Activated CD4-positive, alpha-beta memory T cell treated with anti-CD3 and anti-CD28 coated beads, Interleukin-2, amount 10 ng/mL, durations not matched to agents 7 days and 5 days (primary cell): Measurements from ENCODE around the gene MIGA2. TPM values are rescaled to one million over a fixed set of nuclear protein-coding genes. Genes with fewer than 3 reads are reported as not detected.

Experiments
- CTCF ChIA-PET: fragments of 350-600 bp; sonication (Branson Sonifier 250); formaldehyde crosslinking; loops from one replicate; lab custom pipeline; 2021; ENCODE audit warnings: antibody characterized with exemption, inconsistent platforms; lab: Charles Lee
- POLR2A ChIA-PET: fragments of 350-600 bp; sonication (Branson Sonifier 250); formaldehyde crosslinking; loops from one replicate; lab custom pipeline; 2021; ENCODE audit warnings: antibody characterized with exemption; lab: Charles Lee
- DNase-seq: peaks from one replicate; pipeline ENCODE4 v3.0.0-alpha.2; 2020
- H3K27ac Mint-ChIP-seq: one replicate; pipeline ENCODE4 v1.8.0; 2021; ENCODE audit warnings: mild to moderate bottlenecking, mixed read lengths
- H3K27me3 Mint-ChIP-seq: one replicate; pipeline ENCODE4 v1.8.0; 2021; ENCODE audit warnings: mixed read lengths
- H3K36me3 Mint-ChIP-seq: one replicate; pipeline ENCODE4 v1.8.0; 2021; ENCODE audit warnings: low read depth, mixed read lengths
- H3K4me1 Mint-ChIP-seq: one replicate; pipeline ENCODE4 v1.8.0; 2021; ENCODE audit warnings: mixed read lengths
- H3K4me3 Mint-ChIP-seq: one replicate; pipeline ENCODE4 v1.8.0; 2021; ENCODE audit warnings: mild to moderate bottlenecking, mixed read lengths
- H3K9me3 Mint-ChIP-seq: one replicate; pipeline ENCODE4 v1.8.0; 2021; ENCODE audit warnings: mixed read lengths
- total RNA-seq, 2 experiments: library from RNA; stranded (reverse); gene quantifications; one replicate each; pipeline ENCODE4 v1.2.3, GENCODE V29; 2021

The MIGA2 gene
- total RNA-seq, 2 experiments from 2014 or later, result 36.5 to 40.9 TPM

DNA sequence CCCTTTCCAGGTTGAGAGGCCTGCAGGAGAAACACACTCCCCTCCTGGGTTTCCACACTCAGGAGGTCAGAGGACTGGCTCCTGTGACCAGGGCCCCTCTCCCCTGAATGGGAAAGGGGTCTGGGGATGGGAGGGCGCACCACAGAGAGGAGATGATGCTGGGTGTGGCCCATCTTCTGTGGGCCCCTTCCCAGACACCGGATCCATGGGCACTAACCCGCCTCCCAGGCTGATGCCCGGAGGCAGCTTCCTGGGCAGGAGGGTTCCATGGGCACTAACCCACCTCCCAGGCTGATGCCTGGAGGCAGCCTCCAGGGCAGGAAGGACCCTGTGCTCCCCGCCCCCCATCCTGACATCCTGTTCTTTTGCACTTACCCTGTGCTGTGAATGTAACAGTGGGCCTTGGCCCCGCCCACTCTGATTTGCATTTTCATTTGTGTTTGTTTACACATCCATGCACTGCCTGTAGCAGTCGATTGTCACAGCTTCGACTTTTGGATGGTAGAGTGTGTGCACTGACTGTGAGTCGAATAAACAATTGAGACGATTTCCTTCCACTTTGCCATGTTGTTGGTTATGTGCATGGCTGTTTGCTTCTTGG lies 35.2 kb downstream of the MIGA2 start:
- Mint-ChIP-seq H3K9me3 (no peaks in the 10 kb centered on the region), H3K4me1 (peaks cover 39% of the 10 kb centered on the region), H3K36me3 (peaks cover 8% of the 10 kb centered on the region), H3K4me3 (no peak overlapping the region), H3K27ac (peak overlapping the region; percentile 52), H3K27me3 (no peaks in the 10 kb centered on the region)
- peak; percentile 54 for DNase-seq
- ChIA-PET CTCF (interaction anchor here (0.5 kb wide), 1 partner anchor 100 kb away, joined by 3 read pairs; no protein-coding TSS in a partner anchor), POLR2A (interaction anchor here (0.9 to 4.6 kb wide), 2 partner anchors 10 to 34 kb away, joined by 3 to 25 read pairs; partner anchors contain the start of gene DOLPP1)

DNA sequence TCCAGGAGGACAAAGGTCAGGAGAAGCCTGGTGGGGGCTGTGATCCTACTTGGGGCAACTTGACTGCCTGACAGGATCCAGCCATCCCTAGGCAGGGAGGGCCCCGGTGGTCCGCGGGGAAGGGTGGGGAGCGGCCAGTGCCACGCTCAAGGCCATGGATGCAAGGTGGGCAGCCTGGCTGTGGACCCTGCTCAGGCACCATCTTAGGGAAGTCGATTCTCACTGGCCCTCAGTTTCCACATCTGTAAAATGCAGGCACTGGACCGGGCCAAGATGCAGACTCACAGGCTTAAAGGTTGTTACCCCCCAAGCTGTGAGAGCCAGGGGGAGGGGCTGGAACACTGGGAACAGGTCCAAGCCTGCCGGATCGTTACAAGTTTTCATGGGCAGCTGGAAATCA lies 35.7 kb downstream of the MIGA2 start:
- CTCF ChIA-PET, result interaction anchor here (0.5 kb wide), 1 partner anchor 100 kb away, joined by 3 read pairs; no protein-coding TSS in a partner anchor
- Mint-ChIP-seq H3K27me3 (no peaks in the 10 kb centered on the region), H3K9me3 (no peaks in the 10 kb centered on the region), H3K36me3 (peaks cover 8% of the 10 kb centered on the region), H3K4me1 (peaks cover 39% of the 10 kb centered on the region), H3K27ac (peak overlapping the region; percentile 52), H3K4me3 (no peak overlapping the region)
- DNase-seq, result no peak
- POLR2A ChIA-PET, result interaction anchor here (0.9 to 4.6 kb wide), 2 partner anchors 9 to 35 kb away, joined by 3 to 25 read pairs; partner anchors contain the start of gene DOLPP1

DNA sequence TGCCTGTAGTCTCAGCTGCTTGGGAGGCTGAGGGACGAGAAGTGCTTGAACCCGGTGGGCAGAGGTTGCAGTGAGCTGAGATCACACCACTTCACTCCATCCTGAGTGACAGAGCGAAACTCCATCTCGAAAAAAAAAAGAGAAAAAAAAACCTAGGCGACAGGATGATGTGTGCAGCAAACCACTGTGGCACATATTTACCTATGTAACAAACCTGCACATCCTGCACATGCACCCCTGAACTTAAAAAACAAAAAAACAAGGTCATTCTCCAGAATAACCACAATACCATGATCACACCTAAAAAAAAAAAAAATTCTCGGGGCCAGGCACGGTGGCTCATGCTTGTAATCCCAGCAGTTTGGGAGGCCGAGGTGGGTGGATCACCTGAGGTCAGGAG lies 37.0 kb downstream of the MIGA2 start:
- no peaks in the 10 kb centered on the region for H3K27me3 Mint-ChIP-seq
- ChIA-PET POLR2A (no interaction called here), CTCF (interaction anchor here (1.5 kb wide), 1 partner anchor 58 kb away, joined by 4 read pairs; no protein-coding TSS in a partner anchor)
- H3K36me3 Mint-ChIP-seq, result peaks cover 7% of the 10 kb centered on the region
- peaks cover 37% of the 10 kb centered on the region for H3K4me1 Mint-ChIP-seq
- peak overlapping the region; percentile 74 for H3K27ac Mint-ChIP-seq
- H3K9me3 Mint-ChIP-seq, result no peaks in the 10 kb centered on the region
- H3K4me3 Mint-ChIP-seq, result no peak overlapping the region
- DNase-seq, result no peak

GRCh38 chr9:129074106-129074505 lies 37.7 kb downstream of the MIGA2 start:
- H3K27me3 Mint-ChIP-seq, result no peaks in the 10 kb centered on the region
- DNase-seq, result no peak
- no peak overlapping the region for H3K4me3 Mint-ChIP-seq
- peaks cover 31% of the 10 kb centered on the region for H3K4me1 Mint-ChIP-seq
- no peaks in the 10 kb centered on the region for H3K9me3 Mint-ChIP-seq
- peaks cover 2% of the 10 kb centered on the region for H3K36me3 Mint-ChIP-seq
- CTCF ChIA-PET, result interaction anchor here (1.5 kb wide), 1 partner anchor 58 kb away, joined by 4 read pairs; no protein-coding TSS in a partner anchor
- POLR2A ChIA-PET, result no interaction called here
- H3K27ac Mint-ChIP-seq, result no peak overlapping the region

DNA sequence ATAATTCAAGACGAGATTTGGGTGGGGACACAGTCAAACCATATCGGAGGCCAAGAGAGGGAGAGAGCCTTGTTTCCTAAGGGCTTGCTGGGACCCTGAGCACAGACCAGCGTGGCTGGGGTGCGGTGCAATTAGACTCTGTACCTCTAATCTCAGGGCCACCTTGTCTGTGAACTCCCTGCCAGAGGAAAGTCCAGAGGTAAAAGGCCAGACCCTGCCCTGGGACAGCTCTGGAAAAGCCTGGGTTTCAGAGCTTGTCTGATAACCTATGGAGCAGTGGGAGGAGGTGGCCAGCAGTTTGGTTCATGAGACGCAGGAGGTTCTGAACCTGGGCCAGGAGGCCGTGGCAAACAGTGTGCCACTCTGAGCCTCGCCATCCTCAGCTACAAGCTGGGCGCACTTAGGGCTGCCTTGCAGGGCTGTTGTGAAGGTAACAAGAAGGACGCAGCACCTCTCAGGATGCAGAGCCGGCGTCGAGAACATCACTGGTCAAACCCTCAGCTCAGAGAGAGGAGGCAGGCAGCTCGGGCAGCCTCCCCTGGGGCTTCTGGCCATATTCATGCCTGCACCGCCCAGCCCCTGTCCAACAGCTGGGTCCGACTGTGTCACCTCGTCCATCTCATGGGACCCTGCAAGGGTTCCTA lies 39.7 kb downstream of the MIGA2 start:
- H3K36me3 Mint-ChIP-seq, result peaks cover 2% of the 10 kb centered on the region
- H3K27ac Mint-ChIP-seq, result no peak overlapping the region
- H3K27me3 Mint-ChIP-seq, result no peaks in the 10 kb centered on the region
- DNase-seq, result no peak
- POLR2A ChIA-PET, result interaction anchor here (0.6 kb wide), 1 partner anchor 180 kb away, joined by 3 read pairs; no protein-coding TSS in a partner anchor
- peaks cover 35% of the 10 kb centered on the region for H3K4me1 Mint-ChIP-seq
- CTCF ChIA-PET, result no interaction called here
- no peaks in the 10 kb centered on the region for H3K9me3 Mint-ChIP-seq
- no peak overlapping the region for H3K4me3 Mint-ChIP-seq

DNA sequence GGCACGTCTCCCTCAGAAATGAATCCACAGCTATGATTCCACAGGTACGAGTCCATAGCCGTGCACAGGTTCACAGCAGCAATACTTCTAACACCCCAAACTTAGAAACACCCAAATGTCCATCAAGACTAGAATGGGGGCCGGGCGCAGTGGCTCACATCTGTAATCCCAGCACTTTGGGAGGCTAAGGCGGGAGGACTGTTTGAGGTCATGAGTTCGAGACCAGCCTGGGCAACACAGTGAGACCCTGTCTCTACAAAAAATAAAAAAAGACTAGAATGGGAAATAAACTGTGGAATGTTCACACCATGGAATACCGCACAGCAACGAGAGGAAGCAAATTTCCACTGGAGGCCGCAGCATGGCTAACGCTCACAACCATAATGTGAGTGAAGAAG lies 40.2 kb downstream of the MIGA2 start:
- Mint-ChIP-seq H3K36me3 (peaks cover 2% of the 10 kb centered on the region), H3K9me3 (no peaks in the 10 kb centered on the region), H3K27ac (no peak overlapping the region), H3K4me3 (no peak overlapping the region), H3K27me3 (no peaks in the 10 kb centered on the region), H3K4me1 (peaks cover 34% of the 10 kb centered on the region)
- ChIA-PET POLR2A (interaction anchor here (0.6 kb wide), 1 partner anchor 181 kb away, joined by 3 read pairs; no protein-coding TSS in a partner anchor), CTCF (no interaction called here)
- no peak for DNase-seq

- H3K27me3 Mint-ChIP-seq, result no peaks in the 10 kb centered on the region
- DNase-seq, result no peak
- ChIA-PET POLR2A (interaction anchor here (0.8 to 1.1 kb wide), 2 partner anchors 10 to 34 kb away, joined by 3 to 4 read pairs; partner anchors contain the start of gene PTPA), CTCF (no interaction called here)
- no peaks in the 10 kb centered on the region for H3K36me3 Mint-ChIP-seq
- no peak overlapping the region for H3K4me3 Mint-ChIP-seq
- H3K27ac Mint-ChIP-seq, result no peak overlapping the region
- no peaks in the 10 kb centered on the region for H3K9me3 Mint-ChIP-seq
- H3K4me1 Mint-ChIP-seq, result peaks cover 36% of the 10 kb centered on the region
Measured at GRCh38 chr9:129077236-129077635, 40.8 kb downstream of the MIGA2 start.

DNA sequence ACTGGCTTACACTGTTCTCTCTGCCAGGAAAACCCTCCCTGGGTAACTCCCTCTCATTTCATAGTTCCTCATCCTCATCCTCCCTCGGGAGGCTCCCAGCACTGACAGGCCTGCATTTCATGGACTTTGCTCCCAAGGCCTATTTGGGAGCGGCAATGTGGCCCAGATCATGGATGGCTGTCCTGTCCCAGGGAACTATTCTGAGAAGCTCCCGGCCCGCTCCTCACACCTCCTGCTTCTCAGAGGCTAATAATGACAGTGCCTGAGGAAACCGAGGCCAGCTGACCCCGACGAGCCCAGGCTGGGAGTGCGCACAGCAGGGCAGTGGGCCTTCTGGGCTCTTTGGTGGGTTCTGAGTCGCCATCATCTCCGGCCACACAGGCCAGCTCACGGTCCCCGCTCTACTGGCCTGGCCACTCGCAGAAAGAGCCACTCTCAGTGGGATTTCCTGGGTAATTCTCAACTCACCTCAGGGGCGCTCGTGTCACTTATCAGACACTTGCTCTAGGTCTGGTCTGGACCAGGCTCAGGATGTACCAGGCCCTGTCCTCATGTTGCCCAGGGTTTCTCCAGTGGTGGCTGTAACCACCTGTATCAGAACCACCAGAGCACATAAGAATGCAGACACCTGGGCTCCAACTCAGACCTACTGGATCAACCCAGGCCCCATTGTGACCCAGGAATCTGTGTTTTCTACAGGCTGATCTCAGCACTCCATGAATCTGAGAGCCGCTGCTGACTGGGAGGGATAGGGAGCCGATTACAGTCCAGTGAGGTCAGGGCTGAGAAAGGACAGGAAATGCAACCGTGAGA lies 42.5 kb downstream of the MIGA2 start:
- peak overlapping the region; percentile 39 for H3K4me3 Mint-ChIP-seq
- DNase-seq, result no peak
- ChIA-PET POLR2A (no interaction called here), CTCF (no interaction called here)
- no peak overlapping the region for H3K27ac Mint-ChIP-seq
- H3K27me3 Mint-ChIP-seq, result no peaks in the 10 kb centered on the region
- no peaks in the 10 kb centered on the region for H3K36me3 Mint-ChIP-seq
- H3K4me1 Mint-ChIP-seq, result peaks cover 35% of the 10 kb centered on the region
- H3K9me3 Mint-ChIP-seq, result no peaks in the 10 kb centered on the region

- Mint-ChIP-seq H3K27me3 (no peaks in the 10 kb centered on the region), H3K4me1 (peaks cover 28% of the 10 kb centered on the region), H3K4me3 (peak overlapping the region; percentile 87), H3K27ac (no peak overlapping the region), H3K9me3 (no peaks in the 10 kb centered on the region), H3K36me3 (no peaks in the 10 kb centered on the region)
- POLR2A ChIA-PET, result interaction anchor here (1.2 to 3.1 kb wide), 5 partner anchors 10 to 395 kb away, joined by 3 to 25 read pairs (median 5); partner anchors contain the start of gene PTPA
- CTCF ChIA-PET, result interaction anchor here (1.0 to 2.6 kb wide), 4 partner anchors 23 to 60 kb away, joined by 3 to 11 read pairs (median 6); partner anchors contain the start of gene MIGA2
- DNase-seq, result no peak
Measured at GRCh38 chr9:129079829-129080228, 43.4 kb downstream of the MIGA2 start.

- H3K9me3 Mint-ChIP-seq, result no peaks in the 10 kb centered on the region
- peaks cover 28% of the 10 kb centered on the region for H3K4me1 Mint-ChIP-seq
- H3K27ac Mint-ChIP-seq, result peak overlapping the region; percentile 76
- H3K4me3 Mint-ChIP-seq, result peak overlapping the region; percentile 87
- H3K36me3 Mint-ChIP-seq, result peaks cover 2% of the 10 kb centered on the region
- CTCF ChIA-PET, result interaction anchor here (0.6 to 2.6 kb wide), 9 partner anchors 23 to 552 kb away, joined by 3 to 11 read pairs (median 3); partner anchors contain the start of genes ENDOG and MIGA2
- no peaks in the 10 kb centered on the region for H3K27me3 Mint-ChIP-seq
- POLR2A ChIA-PET, result interaction anchor here (1.2 to 3.1 kb wide), 6 partner anchors 10 to 395 kb away, joined by 3 to 25 read pairs (median 5); partner anchors contain the start of gene PTPA
- no peak for DNase-seq
Measured at GRCh38 chr9:129080298-129080600, 43.8 kb downstream of the MIGA2 start.

DNA sequence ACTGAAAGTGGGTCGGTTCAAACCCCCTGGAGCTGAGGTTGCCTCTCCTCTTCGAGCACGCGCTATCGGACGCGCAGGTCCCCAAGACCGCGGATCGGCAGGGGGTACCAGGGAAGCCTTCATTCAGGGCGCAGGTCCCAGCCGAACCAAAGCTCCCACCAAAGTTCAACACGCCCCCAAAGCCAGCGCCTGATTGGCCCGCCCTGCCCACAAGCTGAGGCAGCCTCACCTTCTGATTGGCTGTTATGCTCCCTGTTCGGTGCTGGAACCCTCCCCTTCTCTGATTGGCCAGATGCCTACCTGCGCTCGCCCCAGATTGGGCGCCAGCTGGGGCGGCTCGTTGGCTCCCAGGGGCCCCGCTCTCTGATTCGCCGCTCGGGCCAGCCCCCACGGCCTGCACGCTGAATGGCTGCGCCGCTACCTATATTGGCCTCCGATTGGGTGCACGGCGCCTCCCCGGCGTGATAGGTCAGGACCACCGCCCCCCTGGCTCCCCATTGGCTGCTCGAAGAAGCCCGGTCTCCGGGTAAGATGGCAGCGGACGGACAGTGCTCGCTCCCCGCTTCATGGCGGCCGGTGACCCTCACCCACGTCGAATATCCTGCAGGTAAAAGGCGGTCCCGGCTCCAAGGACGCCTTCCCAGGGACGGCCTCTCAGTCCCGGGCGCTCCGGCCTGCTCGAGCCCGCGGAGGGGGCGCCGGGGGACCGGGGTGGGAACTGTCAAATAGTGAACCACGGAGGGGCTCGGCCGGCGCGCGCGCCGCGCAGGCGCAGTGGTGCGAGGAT lies 44.4 kb downstream of the MIGA2 start, which contains the start of gene DOLPP1:
DOLPP1 (plus strand) TSS at position 511 of the 787 bp plus-strand sequence; CDS start at position 532, 21 bp downstream.
- DNase-seq, result peak; percentile 99
- Mint-ChIP-seq H3K4me3 (peak within 1 kb of the TSS; percentile 87), H3K27me3 (no peaks in the 10 kb centered on the region), H3K36me3 (peaks cover 3% of the 10 kb centered on the region), H3K9me3 (no peaks in the 10 kb centered on the region), H3K4me1 (peaks cover 28% of the 10 kb centered on the region), H3K27ac (peak within 1 kb of the TSS; percentile 76)
- ChIA-PET CTCF (interaction anchor here (0.6 to 2.6 kb wide), 13 partner anchors 11 to 938 kb away, joined by 3 to 11 read pairs (median 3); partner anchors contain the start of genes ENDOG and MIGA2), POLR2A (interaction anchor here (0.6 to 3.1 kb wide), 14 partner anchors 10 to 546 kb away, joined by 3 to 25 read pairs (median 3); partner anchors contain the start of genes DOLK, ENDOG, MIGA2 and NUP188)
